HCT116 (cell line): ENCODE data around the gene SDK1.

Experiments
- CEBPB ChIP-seq: IDR thresholded peaks from 2 replicates; pipeline ENCODE4 v1.6.1; 2012; ENCODE audit warnings: low read depth
- TF ChIP-seq, protein P1 (sequence below): IDR thresholded peaks from 2 replicates; pipeline ENCODE4 v1.6.1; 2012

DNA sequence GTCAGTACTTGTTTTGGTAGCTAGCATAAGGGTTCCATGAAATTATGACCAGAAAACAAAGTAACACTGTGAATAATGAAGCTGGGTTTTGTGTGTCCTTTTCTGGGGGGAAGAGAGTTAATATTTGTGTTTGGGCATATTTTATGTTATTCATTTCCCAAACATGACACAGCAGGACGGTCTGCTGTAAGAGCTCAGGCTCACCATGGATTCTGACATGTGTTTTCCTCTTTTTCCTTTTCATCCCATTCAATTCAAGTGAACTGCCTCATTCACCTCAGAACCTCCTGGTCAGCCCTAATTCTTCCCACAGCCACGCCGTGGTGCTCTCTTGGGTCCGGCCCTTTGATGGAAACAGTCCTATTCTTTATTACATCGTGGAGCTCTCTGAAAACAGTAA, 685.9 kb downstream of the SDK1 start:
- no peak for TF ChIP-seq CEBPB
- TF ChIP-seq, protein P1, sequence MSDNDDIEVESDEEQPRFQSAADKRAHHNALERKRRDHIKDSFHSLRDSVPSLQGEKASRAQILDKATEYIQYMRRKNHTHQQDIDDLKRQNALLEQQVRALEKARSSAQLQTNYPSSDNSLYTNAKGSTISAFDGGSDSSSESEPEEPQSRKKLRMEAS, result no peak
